HPDE6-E6E7 (cell line): Measurements from ENCODE around the gene ITPRID1.

ENCODE experiments used
- DNase-seq: peaks from one replicate; pipeline ENCODE4 v3.0.0; 2011; ENCODE audit warnings: missing footprints; ENCODE audit errors: extremely low spot score

Gene ITPRID1

DNA sequence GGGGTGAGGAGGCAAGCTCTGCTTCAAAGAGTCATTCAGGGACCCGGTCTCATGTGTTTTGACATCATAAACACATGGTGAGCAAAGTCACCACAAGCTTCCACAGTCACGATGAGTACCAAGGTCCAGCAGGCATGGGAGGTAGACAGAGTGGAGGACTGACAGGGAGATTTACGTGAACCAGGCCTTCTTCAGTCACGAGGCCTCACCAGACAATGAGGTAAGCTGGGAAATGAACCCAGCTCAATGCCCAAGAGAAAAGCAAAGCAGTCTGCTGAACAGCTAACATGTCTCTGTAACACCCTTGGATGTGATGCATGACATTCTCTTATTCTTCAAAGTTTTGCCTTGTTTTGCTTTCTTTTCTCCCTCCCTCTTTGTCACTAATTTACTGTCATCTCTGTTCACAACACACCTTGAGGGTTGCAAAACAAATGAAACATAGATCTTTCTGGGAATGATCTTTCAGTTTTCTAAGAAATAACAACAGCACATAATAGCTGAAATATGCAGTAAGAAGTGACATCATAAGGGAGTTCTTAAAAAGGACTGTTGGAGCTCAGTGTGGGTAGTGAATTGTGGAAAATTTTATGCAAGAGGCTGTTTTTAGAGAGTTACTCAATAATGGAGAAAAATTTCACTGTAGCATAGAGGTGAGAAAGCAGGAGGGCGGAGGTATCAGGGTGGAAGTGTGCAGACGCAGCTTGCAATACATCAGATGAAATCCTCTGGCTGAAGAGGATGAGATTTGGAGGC is 182.1 kb downstream of the ITPRID1 start:
- no peak for DNase-seq

DNA sequence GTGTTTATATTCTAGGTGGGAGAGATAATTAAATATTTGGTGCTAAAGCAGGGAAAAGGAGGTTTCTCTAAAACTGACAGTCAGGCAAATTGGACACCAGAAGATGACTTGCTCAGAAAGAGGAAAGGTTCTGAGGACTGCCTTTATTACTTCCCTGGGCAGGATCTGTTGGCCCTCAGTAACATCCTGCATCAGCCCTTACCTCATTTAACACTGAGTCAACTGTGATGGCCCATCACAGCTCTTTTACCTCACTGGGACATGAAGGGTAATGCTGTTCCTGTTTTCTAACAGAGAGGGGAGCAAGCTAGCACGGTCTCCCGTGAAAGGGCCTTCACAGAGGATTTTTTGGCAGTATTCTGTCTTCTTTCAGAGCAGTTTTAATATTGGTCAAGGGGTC is 185.2 kb downstream of the ITPRID1 start:
- DNase-seq: no peak

DNA sequence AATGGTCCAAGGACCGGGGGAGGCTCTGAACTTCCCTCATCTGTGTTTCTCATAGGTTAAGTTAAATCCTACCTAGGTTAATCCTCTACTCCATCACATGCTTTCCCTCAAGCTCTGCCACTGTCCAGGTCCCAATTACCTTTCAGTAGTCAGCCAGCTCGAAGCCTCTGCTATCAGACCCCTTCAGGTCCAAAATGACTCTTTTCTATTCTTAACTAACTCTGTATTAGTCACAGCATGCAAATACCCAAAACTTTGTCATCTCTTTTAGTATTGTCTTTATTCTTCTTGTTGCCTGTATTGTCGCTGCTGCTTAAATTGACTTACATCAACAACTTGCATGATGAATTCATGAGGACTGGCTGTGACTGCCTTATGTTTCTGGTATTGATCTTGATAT is 188.5 kb downstream of the ITPRID1 start:
- DNase-seq: no peak

DNA sequence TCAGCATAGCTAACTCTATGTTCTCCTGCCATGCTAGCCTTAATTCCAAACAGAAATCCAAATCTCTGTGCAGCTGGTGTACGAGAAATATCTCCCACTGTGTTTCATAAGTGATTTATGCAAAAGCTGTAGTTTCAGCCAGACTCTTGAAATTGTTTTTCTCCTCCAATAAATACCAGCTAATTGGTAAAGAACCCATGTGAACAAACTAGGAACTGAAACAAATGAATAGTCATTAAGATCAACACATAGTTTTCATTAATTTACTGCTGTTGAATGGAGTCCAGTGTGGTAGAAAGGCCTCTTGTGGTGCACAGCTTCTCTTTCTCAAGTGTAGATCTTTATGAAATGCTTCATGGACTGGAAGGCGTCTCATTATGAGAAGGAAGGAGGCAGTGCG is 191.5 kb downstream of the ITPRID1 start:
- DNase-seq: no peak

DNA sequence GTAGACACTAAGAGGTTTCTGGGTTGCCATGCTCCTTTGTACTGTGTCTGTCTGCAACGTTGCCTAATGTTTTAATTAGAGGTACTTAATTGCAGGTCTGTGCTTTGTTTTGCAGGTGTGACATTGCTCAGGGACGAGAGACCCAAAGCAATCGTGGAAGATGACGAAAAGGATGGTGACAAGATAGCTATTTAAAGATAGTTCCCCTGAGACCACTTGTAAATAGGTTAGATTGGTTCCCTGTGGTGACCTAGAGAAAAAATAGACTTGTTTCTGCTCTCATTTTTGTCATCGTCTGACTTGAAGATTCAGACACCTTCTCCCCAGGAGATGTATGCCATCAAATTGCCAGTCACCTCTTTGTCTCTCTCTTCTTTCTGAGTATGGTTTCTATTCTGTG is 193.2 kb downstream of the ITPRID1 start:
- DNase-seq: no peak
